HG02840 (cell line): ENCODE data around the gene PPP5C.

Experiments used
- ATAC-seq: cut with Tn5 transposase; IDR thresholded peaks from one replicate; pipeline ENCODE4 v1.9.1; 2021; ENCODE audit warnings: mild to moderate bottlenecking, moderate library complexity, moderate number of reproducible peaks; ENCODE audit not compliant: unreplicated experiment, low FRiP score

The PPP5C gene

GRCh38 chr19:46330319-46330918, 16.5 kb upstream of the PPP5C start:
- ATAC-seq = no peak

GRCh38 chr19:46337487-46337886, 9.4 kb upstream of the PPP5C start:
- ATAC-seq = no peak

- no peak for ATAC-seq
Measured at GRCh38 chr19:46339446-46339845, 7.4 kb upstream of the PPP5C start.

DNA sequence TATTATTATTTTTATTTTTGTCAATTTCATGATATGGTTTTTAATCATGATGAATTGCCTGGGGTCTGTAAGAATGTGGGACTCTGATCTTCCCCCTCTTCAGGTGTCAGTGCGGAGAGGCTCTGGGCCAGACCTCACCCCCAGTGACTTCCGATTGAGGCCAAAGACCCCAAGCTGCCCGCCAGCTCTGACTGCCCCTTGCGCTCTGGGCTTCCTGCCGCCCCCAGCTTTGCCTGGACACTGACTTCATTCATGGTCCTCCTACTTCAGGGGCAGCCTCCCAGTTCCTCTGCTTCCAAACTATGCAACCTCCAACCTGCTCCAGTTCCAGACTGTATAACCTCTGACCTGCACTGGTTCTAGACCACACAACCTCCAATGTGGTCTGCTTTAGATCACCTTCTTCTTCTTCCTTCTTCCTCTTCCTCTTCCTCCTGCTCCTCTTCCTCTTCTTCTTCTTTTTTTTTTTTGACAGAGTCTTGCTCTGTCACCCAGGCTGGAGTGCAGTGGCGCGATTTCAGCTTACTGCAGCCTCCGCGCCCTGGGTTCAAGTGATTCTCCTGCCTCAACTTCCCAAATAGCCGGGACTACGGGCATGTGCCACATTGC, 6.7 kb upstream of the PPP5C start:
- ATAC-seq = no peak

DNA sequence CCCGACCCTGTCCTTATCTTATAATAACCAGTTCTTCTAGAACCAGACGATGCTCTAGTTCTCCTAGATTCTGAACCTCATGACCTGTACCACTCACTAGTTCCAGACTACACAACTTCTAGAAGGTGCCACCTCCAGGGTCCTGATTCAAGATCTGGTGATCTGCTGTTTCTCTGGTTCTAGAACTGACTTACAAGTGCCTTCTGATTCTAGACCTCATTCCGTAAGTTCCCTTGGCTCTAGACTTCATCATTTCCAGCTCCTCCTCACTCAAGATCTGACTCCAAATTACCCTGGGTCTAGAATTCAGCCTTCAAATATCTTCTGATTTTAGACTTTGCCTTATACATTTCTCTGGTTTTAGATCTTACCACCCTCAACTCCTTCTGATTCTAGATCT, 5.0 kb upstream of the PPP5C start:
- ATAC-seq = no peak

GRCh38 chr19:46344363-46344762, 2.5 kb upstream of the PPP5C start:
- ATAC-seq = no peak

GRCh38 chr19:46345157-46345556, 1.7 kb upstream of the PPP5C start:
- no peak for ATAC-seq

- ATAC-seq = no peak
Measured at GRCh38 chr19:46347572-46347883, 641 bp downstream of the PPP5C start.

DNA sequence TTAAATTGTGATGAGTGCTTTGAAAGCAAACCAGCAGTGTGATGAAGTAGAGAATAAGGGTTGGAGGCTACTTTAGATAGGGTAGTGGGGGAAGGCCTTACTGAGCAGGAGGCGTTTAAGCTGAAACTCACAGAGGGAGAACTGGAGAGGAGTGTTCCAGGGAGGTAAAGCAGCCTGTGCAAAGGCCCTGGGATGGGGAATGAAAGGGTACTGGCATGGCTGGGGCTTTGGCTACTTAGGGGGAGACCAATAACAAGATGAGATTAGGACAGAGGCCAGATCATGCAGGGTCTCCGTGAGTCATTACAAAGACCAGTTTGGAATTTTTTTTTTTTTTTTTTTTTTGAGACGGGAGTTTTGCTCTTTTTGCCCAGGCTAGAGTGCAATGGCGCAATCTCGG, 1.1 kb downstream of the PPP5C start:
- no peak for ATAC-seq

DNA sequence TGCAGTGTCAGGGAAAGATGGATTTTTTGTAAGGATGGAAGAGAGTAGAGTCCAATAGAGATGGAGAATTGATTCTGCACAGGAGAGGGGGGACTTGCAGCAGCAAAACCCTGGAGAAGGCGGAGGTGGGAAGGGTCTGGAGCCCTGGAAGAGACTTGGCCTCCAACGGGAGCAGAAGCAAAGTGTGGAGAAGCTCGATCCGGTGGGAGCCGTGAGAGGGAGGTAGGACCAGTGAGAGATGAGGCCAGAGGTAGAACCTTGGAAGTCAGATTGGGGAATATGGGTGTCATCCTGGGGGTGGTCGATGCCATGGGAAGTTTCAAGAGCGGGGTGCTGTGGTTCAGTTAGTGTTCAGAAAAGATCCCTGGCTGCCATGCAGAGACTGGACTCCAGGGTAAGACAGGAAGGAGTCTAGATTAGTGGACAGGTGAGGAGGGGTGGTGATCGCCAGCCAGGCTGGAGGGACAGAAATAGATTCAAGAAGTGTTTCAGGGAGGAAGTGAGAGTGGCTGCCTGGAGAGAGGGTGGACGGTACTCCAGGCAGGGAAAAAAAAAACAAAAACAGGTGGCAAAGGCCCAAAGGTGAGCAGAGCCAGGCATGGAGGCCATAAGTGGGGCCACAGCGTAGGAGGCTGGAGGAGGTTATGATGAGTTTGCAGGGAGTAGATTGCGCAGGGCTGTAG, 2.6 kb downstream of the PPP5C start:
- ATAC-seq = no peak

GRCh38 chr19:46350029-46350757, 3.3 kb downstream of the PPP5C start:
- ATAC-seq = no peak

DNA sequence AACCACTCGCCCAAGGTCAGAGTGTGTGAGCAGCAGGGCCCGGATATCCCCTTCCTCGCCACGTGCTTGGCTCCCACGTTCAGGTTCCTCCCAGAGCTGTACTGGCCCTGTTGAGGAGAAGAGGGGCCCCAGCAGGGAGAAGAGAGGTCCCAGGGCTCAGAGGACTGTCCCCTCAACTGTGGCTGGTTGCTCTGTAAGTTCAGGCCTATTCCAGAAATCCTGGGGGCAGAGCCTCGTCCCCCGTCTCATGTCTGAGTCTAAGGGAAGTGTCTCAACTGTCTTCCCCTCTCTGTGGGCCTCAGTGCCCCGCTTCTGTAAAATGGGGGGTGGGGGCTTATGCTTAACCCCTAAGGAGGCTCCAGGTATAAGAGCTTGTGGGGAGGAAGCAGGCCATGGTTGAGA, 3.9 kb downstream of the PPP5C start:
- ATAC-seq = no peak

GRCh38 chr19:46351241-46352041, 4.6 kb downstream of the PPP5C start:
- ATAC-seq = no peak

DNA sequence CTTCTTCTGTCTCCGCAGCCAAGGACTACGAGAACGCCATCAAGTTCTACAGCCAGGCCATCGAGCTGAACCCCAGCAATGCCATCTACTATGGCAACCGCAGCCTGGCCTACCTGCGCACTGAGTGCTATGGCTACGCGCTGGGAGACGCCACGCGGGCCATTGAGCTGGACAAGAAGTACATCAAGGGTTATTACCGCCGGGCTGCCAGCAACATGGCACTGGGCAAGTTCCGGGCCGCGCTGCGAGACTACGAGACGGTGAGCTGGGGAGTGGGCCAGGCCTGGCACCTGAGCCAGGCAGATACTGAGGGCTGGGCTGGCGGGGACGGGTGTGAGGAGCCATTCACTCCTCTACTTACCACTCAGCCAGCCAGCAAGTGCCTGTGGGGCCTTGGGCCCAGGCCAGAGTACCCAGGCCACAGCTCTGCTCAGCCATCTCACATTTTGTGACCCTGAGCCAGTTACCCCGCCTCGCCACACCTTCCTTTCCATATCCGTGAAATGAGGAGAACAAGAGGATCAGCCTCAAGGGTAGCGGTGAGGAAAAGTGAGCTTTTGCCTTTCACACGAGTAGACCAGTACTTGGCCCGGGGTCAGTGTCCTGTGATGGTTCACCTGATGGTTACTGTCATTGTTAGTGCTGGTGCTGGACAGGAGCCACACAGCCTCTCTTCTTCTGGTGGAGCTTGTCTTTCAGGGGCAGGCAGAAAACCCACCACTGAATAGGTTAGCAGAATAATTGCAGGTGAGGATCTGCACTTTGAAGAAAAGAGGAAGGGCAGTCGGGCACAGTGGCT, 7.0 kb downstream of the PPP5C start:
- no peak for ATAC-seq

DNA sequence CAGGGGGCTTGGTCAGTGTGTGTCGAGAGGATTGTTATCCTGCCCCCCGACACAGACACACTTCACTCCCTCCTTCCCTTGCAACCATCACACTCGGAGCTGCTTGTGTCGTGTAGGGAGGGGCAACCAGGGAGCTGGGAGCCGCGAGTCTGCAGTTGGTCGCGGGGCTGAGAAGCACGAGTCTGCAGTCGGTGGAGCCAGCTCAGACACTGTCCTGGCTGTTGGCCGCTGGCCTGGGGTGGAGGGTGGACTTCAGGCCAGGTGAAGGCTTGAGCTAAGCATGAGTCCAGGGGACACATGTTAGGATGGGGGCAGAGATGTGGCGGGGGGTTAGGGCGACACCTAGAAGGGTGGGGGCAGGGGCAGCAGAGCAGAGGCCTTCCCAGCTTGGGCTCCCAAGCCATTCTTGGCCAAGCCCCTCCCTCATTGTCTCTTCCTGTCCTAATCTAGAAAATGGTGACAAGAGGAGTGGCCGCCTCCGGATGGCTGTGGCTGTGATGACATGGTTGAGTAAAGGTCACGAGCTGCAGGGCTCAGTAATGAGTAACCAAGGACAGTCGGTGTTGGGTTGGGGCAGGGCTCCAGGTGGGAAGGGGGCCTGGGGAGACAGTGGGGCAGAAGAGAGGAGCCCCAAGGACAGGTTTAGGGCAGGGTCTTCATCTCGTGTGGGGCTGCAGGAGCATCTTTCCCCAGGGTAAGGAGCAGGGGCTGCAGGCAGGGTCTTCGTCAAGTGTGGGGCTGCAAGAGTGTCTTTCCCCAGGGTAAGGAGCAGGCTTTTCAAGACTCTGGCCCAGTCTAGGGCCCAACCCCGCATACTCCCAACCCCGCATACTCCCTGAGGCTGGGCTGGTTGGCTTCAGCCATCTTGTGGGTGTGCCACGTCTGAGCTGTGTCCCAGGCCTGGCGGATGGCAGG, 8.6 kb downstream of the PPP5C start:
- ATAC-seq = no peak

DNA sequence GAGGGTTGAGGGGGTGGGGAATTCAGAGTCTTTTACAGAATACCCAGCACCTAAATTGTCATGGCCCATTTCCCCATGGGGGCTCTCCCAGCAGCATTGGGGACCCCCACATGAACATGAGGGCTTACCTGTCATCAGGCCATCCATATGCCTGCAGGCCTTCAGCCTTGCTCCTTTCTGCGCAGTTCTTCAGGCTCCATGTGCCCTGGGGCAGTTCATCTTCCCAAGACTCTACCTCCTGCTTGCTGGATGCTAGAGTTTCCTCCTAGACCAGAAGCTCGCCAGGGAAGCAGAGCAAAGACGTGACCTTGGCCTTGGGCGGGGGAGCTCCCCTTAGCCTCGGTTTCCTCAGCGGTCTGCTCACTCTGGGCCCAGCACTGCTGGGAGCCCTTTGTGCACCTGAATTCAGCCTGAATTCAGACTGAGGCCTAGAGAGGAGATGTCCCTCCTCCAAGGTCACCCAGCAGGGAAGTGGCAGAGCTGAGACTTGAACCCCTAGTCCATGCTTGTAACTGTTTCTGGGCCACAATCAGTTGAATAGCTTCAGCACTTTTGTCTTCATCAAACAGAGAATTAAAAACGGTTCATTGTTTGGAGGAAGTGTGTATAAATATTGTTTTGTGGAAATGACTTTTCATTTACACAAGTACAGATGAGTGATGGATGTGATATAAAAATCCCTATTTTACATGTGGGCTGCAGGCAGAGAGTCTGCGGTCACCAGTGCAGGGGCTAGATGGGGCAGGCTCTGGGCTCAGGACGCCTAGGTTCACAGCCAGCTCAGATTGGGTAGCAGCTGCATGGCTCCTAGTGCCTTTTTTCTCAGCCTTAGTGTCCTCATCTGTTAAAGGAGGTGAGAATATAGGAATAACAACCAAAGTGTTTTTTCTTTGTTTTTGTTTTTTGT, 9.5 kb downstream of the PPP5C start:
- no peak for ATAC-seq

DNA sequence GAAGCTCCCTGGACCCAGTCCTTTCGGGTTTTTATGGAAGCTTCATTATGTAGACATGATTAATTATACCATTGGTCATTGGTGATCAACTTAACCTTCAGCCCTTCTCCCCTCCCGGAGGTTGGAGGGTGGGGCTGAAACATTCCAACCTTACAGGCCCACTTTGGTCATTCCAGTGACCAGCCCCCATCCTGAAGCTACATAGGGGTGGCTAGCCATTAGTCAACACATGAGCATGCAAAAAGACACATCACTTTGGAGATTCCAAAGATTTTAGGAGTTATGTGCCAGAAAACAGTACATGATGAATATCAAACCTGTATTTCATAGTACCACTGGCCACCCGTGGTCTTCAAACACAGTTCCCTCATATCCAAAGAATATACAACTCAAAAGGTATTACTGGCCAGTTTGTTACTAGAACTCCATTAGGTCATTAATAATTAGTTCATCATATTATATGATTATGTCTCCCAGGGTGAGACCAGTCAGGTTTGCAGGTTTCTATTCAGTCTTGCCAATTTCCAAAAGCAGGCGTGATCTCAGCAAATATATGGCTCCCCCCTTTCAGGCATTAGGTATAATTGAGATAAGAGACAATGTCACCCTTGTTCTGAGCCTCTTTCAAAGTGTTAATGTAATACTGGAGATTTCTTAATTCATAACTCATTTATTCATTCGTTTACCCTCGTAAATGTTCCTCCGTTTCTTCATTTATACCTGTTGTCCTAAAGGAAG, 11.1 kb downstream of the PPP5C start:
- no peak for ATAC-seq
